Stimulated activated effector memory CD8-positive, alpha-beta T cell treated with anti-CD3 and anti-CD28 coated beads, Interleukin-12 subunit alpha, Interleukin-12 subunit beta, amount 100 ng/mL, for 72 hours (primary cell): ENCODE measurements around the gene PATJ.

Source experiments
- ATAC-seq: fragments of 150-1000 bp; cut with Tn5 transposase; 2 replicates; pipeline ENCODE4 v1.10.0; 2021
- DNase-seq, 2 donors: peaks; one replicate each; pipeline ENCODE4 v3.0.0; 2021 to 2022; ENCODE audit warnings: low spot score in 2 of 2
- H3K27ac Mint-ChIP-seq: one replicate; pipeline ENCODE4 v1.8.0; 2022; ENCODE audit warnings: mild to moderate bottlenecking, mixed read lengths
- H3K36me3 Mint-ChIP-seq: one replicate; pipeline ENCODE4 v1.8.0; 2022; ENCODE audit warnings: mild to moderate bottlenecking, mixed read lengths
- H3K4me1 Mint-ChIP-seq: one replicate; pipeline ENCODE4 v1.8.0; 2022; ENCODE audit warnings: mixed read lengths
- H3K4me3 Mint-ChIP-seq: one replicate; pipeline ENCODE4 v1.8.0; 2022; ENCODE audit warnings: mild to moderate bottlenecking, mixed read lengths
- H3K9me3 Mint-ChIP-seq: one replicate; pipeline ENCODE4 v1.8.0; 2022; ENCODE audit warnings: mixed read lengths

The PATJ gene

GRCh38 chr1:62222321-62222720 lies 480.0 kb downstream of the PATJ start:
- H3K36me3 Mint-ChIP-seq = no peaks in the 10 kb centered on the region

GRCh38 chr1:62224182-62224581 lies 481.9 kb downstream of the PATJ start:
- no peaks in the 10 kb centered on the region for H3K36me3 Mint-ChIP-seq
- no peaks in the 10 kb centered on the region for H3K4me1 Mint-ChIP-seq

More at GRCh38 chr1:62222321-62222720, 480.0 kb downstream of the PATJ start:
- ATAC-seq (no peak), DNase-seq (no peak)
- no peak overlapping the region for H3K4me3 Mint-ChIP-seq
- H3K9me3 Mint-ChIP-seq = no peaks in the 10 kb centered on the region
- H3K4me1 Mint-ChIP-seq = no peaks in the 10 kb centered on the region
- no peak overlapping the region for H3K27ac Mint-ChIP-seq

GRCh38 chr1:62227496-62227895 lies 485.2 kb downstream of the PATJ start:
- Mint-ChIP-seq H3K36me3 (no peaks in the 10 kb centered on the region), H3K4me3 (no peak overlapping the region), H3K9me3 (no peaks in the 10 kb centered on the region), H3K4me1 (no peaks in the 10 kb centered on the region), H3K27ac (no peak overlapping the region)
- no peak for ATAC-seq
- DNase-seq = no peak

More at GRCh38 chr1:62224182-62224581, 481.9 kb downstream of the PATJ start:
- H3K27ac Mint-ChIP-seq = no peak overlapping the region
- no peak overlapping the region for H3K4me3 Mint-ChIP-seq
- DNase-seq = no peak
- no peaks in the 10 kb centered on the region for H3K9me3 Mint-ChIP-seq
- no peak for ATAC-seq
